ENCODE measurements around the gene CD6. TPM values are rescaled to one million over a fixed set of nuclear protein-coding genes. Genes with fewer than 3 reads are reported as not detected.

The CD6 gene
- total RNA-seq, 1 donor from 2014 or later, result 0.82 TPM

DNA sequence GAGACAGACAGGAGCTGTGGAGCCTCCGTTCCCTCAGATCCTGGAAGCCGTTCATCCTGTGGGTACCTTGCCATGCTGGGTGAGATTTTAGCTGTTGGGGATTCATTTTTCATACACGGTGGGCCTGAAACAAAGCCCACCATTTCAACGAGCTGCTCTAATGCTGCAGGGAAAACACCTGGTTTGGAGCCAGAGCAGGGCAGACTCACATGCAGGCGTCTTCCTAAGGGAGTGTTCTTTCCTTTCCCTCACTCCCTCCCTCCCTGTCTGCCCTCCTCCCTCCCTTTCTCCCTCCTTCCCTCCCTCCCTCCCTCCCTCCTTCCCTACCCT lies 52.5 kb downstream of the CD6 start:
- no peak for FAIRE-seq

DNA sequence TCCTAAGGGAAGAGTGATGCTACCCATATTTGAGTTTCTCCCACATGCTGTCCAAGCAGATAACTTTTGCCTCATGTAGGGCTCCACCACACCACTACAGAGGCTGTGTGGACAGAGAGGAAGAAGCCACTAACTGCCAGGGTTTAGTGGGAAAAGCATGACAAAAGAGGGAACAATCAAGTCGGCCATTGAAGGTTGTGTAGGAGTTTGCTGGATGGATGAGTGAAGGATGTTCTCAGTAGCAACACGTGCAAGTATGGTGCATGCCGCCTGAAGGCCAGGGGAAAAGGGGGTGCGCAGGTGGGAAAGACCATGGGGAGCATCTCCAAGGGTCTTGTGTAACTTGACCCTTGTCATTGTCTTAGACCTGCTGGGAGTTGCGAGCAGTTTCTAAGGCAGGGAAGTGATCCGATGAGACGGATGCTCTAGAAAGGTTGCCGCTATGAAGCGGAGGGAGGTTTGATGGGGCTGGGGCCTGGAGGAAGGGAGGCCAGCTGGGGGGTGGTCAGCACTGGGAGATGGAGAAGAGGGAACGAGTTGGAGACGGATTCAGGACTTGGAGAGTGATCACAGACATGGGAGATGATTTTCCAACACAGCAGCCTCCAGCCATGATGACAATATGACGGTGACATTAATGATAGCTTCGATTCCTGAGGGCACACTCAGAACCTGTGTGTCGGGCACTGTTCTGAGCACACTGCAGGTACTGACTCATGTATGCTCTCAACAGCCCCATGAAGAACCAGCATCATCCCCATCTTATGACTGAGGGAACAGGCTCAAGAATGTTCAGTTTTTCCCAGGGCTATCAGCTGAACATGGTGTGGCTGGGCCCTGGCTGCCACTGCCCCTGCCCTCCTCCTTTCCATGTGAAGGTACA lies 53.7 kb downstream of the CD6 start:
- FAIRE-seq, result no peak
- DNase-seq (ENCODE audit: low spot score in 2 of 2), result no peak

More for the DNA sequence above, 52.5 kb downstream of the CD6 start:
- no peak for DNase-seq (ENCODE audit: low spot score in 2 of 2)

DNA sequence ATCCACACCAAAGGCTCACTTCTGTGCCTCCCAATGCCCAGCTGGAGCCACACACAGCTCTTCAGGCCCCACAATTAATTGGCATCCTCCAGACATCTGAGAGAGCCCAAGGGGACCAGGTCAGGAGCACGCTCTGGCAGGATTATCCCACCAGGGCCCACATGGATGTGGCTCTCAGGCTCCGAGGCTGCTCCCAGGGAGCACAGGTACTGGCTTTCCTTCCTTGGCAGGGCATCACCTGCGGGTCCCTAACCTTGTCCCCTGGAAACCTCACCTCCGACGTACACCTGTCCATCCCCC lies 54.3 kb downstream of the CD6 start:
- FAIRE-seq, result no peak
- DNase-seq (ENCODE audit: low spot score in 2 of 2), result no peak

DNA sequence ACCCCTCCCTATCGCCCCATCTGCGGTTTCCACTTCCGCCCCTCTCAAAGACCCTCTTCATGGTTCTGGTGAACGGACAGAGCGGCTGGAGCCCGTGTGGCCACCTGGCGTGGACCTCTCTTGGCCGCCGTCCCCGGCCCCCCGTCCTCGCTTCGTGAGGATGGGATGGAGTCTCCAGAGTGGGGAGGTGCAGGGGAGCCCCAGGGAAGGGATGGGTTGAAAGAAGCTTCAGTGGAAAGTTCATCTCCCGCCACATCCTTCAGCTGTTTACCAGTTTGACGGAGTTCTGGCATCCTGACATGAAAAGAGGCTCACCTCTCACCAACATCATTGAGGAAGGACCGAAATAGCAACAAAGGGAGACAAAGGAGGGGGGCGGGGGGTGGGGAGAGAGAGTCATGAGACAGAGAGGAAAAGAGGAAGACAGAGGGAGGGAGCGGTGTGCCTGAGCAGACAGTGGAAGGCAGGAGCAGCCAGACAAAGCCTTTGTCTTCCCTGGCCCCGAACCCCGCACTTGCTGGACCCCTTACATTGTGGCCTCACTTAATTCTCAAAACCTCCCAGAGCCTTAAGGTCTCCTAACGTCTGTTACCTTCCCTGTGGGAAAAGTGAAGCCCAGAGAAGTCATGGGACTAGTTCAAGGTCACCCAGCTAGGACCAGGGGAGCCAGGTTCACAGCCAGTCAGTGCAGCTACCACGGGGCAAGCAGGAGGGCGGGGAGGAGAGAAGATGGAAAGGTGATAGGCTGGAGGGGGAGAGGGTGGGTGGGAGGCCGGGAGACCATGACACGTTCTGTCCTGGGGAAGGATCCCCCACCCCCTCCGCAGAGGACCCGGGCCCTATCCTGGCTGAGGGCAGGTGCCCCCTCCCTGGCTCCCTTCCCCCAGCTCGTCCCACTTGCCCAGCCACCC lies 54.9 kb downstream of the CD6 start:
- FAIRE-seq (no peak), DNase-seq (ENCODE audit: low spot score in 2 of 2) (no peak)

DNA sequence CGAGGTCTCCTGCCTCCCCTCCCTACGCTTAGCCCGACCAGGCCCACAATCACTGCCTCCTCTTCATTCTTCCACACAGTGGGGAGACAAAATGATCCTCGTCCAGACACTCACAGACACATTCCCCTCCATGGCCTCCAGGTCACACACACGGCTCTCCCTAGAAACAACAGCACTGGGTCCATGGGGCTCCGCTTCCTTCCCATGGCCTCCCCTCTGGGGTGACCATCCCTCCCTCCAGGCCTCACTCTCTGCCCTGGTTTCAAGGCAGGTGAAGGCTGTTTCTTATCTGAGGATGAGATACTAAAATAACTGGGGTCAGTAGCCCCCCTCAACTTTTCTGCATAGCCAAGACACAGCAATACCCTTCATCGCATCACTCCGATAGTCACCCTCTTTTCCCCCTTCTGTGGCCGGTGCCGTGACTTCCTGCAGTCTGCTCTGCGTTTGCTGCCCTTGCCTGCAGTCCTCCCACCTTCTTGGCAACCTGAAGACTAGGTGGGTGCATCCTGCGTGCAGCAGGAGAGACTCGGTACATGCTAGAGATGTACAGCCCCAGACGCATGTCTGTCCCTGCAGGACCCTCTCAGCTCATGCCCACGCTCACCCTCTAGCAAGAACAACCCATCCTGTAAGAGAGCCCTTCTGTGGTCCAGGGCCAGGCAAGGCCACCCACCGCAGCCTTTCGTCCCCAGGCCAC lies 55.8 kb downstream of the CD6 start:
- DNase-seq (ENCODE audit: low spot score in 2 of 2) (no peak), FAIRE-seq (no peak)

DNA sequence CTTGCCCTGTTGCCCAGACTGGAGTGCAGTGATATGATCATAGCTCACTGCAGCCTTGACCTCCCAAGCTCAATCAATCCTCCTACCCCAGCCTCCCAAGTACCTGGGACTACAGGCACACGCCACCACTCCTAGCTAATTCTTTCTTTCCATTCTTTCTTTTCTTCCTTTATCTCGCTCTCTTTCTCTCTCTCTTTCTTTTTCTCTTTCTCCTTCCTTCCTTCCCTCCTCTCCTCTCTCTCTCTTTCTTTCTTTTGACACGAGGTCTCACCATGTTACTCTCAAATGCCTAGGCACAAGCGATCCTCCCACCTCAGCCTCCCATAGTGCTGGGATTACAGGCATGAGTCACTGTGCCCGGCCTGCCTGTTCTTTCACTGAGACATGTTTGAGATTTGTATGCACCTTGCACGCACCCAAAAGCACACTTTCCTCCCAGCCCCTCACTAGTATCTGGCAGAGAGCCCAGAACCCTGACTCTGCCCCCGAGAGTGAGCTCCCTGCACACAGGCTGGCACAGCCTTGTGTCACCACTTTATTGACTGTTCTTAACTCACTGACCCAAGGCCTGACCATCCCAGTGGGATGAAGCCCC lies 56.8 kb downstream of the CD6 start:
- FAIRE-seq (no peak), DNase-seq (ENCODE audit: low spot score in 2 of 2) (no peak)

DNA sequence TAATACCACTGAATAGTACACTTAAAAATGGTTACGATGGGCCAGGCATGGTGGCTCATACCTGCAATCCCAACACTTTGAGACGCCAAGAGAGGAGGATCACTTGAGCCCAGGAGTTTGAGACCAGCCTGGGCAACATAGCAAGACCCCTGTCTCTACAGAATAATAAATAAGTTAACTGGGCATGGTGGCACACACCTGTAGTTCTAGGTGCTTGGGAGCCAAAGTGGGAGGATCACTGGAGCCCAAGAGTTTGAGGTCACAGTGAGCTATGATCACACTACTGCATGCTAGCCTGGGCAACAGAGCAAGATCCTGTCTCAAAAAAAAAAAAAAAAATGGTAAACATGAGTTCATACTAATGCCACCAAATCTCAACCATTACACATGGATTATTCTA lies 61.3 kb downstream of the CD6 start:
- DNase-seq (ENCODE audit: low spot score in 2 of 2) (no peak), FAIRE-seq (no peak)

DNA sequence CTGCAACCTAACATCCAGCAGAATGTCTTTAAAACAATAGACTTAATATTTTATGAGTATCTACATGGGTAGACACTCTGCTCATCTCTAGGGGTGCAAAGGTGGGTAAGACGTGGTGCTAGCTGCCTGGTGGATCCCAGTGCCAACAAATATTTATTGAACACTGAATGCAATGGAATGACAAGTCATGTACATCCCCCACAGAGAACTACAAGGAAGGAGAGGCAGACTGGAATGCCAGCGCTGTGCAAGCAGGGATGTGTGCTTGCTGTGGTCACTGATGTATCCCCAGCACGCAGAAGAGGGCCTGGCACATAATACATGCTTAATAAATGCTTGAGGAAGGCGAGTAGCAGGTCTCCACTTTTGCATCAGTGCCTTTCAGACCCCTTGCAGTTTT lies 61.9 kb downstream of the CD6 start:
- no peak for FAIRE-seq
- no peak for DNase-seq (ENCODE audit: low spot score in 2 of 2)

DNA sequence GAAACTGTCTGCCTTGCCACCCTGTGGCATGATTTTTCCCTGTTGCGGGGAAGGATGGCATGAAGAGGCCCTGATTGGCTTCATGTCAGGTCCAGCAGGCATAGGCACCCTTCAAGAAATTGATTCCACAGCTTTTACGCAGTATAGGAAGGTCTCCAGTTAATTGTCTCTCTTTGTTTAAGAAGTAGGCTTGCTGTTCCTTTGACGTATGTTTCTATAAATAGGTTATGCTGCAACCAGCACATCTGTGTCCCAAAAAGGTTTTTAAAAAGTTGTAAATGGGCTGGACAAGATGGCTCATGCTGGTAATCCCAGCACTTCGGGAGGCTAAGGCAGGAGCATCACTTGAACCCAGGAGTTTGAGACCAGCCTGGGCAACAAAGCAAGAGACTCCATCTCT lies 62.6 kb downstream of the CD6 start:
- FAIRE-seq (no peak), DNase-seq (ENCODE audit: low spot score in 2 of 2) (no peak)

DNA sequence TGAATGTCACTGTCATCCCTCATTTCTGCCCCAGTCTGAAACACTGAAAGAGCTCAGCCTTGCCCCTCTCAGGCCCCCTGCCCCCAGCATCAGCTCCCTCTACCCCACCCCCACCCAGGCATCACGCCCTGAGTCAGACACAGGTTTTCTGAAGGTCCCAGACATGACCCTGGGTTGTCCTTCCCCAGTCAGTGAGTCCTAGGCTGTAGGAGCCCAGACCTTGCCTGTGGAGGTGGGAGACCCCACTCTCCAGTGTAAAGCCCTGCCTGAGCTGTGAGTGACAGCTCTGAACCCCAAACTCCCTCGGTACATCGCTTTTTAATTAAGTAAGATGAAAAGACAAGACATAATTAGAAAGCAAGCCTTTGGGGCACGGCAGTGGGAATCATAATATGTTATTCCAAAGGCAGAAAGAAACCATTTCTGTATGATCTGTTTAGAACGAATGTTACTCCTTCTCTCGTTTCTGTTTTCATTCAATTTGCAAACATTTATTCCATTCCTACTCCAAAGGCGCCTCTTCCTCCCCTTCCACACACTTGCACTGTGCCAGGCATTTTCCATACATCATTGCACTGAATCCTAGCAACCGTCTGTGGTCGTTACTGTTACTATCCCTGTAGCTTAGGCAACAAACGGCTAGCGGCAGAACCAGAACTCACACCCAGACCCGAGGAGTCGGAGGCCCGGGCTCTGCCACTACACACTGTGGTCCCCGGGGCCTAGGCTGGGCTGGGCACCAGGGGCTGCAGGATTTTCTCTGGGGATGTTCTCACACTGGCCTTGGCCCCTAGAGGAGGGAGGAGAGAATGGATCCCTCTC lies 63.4 kb downstream of the CD6 start:
- DNase-seq (ENCODE audit: low spot score in 2 of 2) (no peak), FAIRE-seq (no peak)

DNA sequence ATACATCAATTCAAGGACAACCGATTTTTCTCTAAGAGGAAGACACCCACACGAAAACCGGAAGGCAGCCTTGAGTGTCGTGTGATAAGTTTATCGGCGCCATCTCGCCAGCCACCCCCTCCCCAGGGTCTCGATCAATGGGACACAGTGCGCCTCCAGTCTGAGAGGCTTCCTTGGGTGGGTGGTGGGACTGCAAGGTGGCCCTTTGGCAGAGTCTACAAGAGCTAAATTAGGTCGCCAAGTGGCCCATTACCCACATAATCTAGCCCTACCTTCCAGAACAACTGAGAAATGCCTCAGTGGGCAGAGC lies 64.0 kb downstream of the CD6 start:
- no peak for FAIRE-seq
- DNase-seq (ENCODE audit: low spot score in 2 of 2), result no peak

DNA sequence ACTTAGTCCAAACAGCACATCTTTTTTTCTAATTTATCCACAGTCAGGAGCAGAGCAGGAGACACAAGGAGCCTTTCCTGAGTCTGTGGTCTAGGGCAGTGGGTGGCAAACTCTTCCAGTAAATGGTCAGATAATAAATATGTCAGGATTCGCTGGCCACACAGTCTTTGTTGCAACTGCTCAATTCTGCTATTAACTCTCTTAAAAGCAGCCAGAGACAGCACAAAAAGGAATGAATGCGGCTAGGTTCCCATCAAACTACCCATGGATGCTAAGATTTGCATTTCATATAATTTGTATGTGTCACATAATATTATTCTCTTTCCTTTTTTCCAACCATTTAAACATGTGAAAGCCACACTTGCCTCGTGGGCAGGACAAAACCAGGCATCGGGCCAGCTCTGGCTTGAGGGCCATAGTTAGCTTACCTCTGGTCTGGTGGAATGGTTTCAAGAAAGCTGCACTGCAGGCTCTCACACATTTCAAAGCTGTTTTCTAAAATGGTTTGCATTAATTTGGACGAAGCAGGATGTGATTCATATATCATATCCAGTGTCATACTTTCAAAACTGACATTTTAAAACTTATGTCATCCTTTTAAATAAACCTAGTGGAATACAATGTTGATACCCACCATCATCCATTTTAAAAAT lies 66.1 kb downstream of the CD6 start:
- no peak for DNase-seq (ENCODE audit: low spot score in 2 of 2)
- FAIRE-seq, result no peak

DNA sequence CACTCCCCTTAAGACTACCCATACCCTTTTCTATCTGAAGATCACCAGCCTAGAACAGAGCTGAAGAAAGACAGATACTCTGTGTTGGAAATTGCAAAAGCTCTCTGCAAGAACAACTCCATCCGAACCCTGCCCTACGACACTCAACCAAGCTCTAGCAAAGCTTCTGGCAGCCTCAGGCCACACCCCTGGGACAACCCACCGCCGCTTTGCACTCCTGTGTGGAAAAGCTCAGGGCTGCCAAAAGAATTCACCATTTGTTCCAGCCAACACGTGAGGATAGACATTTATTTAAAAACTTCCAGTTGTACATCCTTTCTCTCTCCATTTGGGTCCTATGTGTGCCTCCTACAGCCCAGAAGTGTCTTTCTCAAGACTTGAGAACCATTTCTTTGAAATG lies 68.4 kb downstream of the CD6 start:
- DNase-seq (ENCODE audit: low spot score in 2 of 2) (no peak), FAIRE-seq (no peak)

DNA sequence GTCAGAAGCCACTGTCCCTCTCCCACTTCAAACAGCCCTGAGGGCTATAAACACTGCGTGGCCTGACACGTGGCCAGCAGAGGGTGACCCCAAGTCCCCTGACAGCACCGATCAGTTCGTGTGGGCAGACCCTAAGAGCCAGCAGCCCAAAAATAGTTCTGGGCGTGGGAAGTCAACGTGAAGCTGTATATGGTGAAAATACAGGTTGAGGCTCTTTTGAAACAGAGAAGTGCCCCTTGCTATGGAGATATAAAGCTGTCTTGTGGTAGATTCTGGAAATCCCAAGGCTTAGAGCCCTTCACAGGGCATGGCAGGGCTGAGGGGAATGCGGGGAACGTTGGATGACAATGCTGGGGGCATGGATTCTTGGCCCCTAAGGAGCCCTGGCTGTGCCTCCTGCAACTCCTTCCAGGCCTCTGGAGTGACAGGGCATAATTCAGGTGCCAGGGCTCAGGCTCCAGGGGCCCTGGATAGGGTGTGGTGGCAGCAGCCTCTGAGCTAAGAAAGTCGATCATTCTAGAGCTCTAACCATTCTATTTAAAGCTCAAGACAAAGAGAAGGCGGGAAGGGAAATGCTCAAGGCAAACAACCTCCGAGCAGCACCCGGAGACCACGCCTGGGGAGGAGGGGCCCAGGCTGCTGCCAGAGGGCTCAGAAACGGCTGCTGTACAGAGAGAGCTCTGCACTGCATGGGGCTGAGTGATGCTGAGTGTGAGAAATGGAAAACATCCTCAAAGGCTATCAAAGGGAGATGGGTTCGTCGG lies 70.5 kb downstream of the CD6 start:
- DNase-seq (ENCODE audit: low spot score in 2 of 2), result peak in 1 of 2 donors; percentile 46
- FAIRE-seq, result no peak

DNA sequence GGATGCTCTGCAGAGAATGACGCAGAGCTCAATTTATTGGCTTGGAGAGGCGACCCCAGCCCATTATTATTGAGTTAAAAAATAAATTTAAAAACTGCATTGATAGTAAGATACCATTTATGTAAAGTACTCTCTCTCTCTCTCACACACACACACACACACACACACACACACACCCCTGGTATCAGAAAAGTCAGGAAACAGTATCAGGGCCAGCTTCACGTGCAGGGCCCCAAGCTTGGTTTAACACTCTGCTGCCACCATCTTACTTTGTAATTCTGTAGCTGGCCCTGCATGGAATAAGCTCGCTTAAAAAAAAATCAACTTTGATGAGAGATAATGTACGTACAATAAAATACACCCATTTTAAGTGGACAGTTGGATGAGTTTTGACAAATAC lies 71.1 kb downstream of the CD6 start:
- no peak for FAIRE-seq
- DNase-seq (ENCODE audit: low spot score in 2 of 2), result no peak

DNA sequence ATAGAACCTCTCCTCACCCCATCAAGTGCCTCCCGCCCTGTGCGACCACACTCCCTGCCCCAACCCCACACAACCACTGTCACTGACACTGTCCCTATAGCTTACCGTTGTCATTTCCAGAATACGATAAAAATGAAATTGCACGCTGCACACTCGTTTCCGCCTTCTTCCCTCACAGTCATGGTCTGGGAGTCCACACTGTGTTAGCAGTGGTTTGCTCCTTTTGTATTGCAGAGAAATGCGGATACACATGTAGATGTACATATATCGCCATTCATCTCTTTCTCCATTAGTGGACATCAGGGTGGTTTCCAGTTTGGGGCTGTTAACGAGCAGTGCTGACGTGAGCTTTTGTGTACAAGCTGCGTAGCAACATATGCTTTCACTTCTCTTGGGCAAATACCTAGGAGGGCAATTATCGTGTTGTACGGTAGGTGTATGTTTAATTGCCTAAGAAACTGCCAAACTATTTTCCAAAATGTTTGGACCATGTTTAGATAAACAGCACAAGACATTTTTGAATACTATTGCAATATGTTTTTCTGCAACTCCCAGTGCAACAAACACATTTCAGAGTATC lies 71.6 kb downstream of the CD6 start:
- DNase-seq (ENCODE audit: low spot score in 2 of 2), result no peak
- FAIRE-seq, result no peak

DNA sequence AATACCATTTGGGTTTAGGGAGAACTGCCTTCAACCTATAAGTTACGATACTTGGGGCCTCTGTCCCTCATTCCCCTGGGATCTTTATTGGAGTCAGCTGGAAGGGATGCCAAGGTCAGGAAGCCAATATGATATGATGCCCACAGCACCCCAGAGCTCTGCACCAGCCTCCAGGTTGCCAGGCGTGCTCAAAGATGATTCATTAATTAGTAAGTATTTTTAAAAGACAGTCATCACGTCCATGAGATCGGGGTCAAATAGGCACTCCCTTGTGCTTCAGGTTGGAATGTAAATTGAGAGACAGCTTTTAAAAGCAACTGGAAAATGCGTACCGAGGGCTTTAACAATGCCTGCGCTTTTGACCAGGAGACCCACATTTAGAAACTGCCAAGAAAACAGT lies 73.8 kb downstream of the CD6 start:
- FAIRE-seq (no peak), DNase-seq (ENCODE audit: low spot score in 2 of 2) (no peak)

DNA sequence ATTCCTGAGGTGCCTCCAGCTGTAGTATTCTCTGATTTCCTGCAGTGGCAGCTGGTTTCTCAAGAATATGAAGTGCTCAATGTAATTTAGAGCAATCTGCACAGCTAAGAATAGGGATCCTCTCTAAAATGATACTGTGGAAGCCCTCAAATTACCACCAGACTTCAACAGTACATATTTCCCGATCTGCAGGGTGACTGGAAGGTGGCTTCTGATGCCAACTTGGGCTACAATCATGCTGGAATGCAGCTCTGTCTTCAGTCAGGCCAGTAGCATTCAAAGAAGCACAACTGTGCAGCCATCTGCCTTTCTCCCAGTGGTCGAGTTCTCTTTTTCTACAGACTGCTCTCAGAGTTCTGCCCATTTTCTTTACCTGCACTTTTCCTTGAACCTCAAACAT lies 75.4 kb downstream of the CD6 start:
- no peak for DNase-seq (ENCODE audit: low spot score in 2 of 2)
- no peak for FAIRE-seq
